Brain microvascular endothelial cell (primary cell): ENCODE results near the gene RALGPS1.

ENCODE experiments used
- DNase-seq: peaks from one replicate; pipeline ENCODE4 v3.0.0-alpha.2; 2020
- H3K27ac ChIP-seq: fragments of 250-450 bp; sonication (Bioruptor Pico); 2 replicates; pipeline ENCODE4 v1.5.1; 2020; ENCODE audit warnings: mild to moderate bottlenecking, moderate library complexity
- H3K27me3 ChIP-seq: fragments of 250-450 bp; sonication (Bioruptor Pico); replicated peaks from 2 replicates; pipeline ENCODE4 v1.5.1; 2020; ENCODE audit warnings: mild to moderate bottlenecking
- H3K36me3 ChIP-seq: fragments of 250-450 bp; sonication (Bioruptor Pico); replicated peaks from 2 replicates; pipeline ENCODE4 v1.5.1; 2020; ENCODE audit warnings: mild to moderate bottlenecking
- H3K4me3 ChIP-seq: 2 replicates; pipeline ENCODE4 v1.5.1; 2011; ENCODE audit warnings: low read depth, mild to moderate bottlenecking, control low read depth, low read length, moderate library complexity
- CTCF ChIP-seq: IDR thresholded peaks from 2 replicates; pipeline ENCODE4 v1.5.1; 2011; ENCODE audit warnings: low read depth, mild to moderate bottlenecking, moderate library complexity, low read length, control low read depth, inconsistent platforms; ENCODE audit errors: missing control alignments
- in situ Hi-C: cut with HindIII; loops from 2 replicates; pipeline ENCODE4 v1.10.0; 2017; ENCODE audit warnings: low sequenced_read_pairs, low pct_ligation_motif_present

The RALGPS1 gene

DNA sequence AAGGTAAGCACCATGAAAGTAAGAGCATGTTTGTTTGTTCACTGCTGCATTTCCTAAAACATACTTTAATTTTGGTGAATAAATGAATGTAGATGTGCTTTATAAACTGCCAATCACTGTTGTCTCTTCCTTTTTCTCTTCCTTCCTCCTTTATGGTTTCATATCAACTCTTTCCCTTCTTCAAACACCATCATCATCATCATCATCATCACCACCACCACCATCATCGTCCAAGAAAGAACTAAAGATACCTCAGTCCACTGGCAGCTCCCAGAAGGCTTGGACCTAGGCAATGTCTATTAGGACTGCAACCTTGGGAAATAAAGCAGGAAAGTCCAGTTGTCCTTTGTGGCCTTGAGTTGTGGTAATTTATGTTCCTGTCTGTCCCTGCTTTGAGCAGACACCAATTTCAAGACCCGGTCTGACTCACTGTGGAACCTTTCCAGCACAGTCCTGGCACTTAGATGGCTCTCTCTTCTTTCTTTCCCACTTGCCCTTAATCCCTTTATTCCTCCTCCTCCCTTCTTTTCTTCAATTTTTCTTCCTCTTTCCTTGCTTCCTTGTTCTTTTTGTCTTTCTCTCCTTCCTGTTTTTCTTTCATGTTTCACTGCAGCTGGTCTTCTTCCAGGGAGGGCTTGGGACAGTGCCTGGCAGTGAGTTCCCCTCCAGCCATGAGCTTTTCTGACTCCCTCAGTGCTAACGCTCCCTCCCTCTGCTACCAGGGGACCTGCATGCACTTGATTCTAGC is 108.5 kb downstream of the RALGPS1 start:
- Histone ChIP-seq H3K4me3 (no peak overlapping the region), H3K27ac (no peak overlapping the region), H3K27me3 (no peaks in the 10 kb centered on the region), H3K36me3 (no peaks in the 10 kb centered on the region)
- no peak for DNase-seq
- in situ Hi-C loops = no loop called here
- no peak for TF ChIP-seq CTCF

- Histone ChIP-seq H3K27me3 (no peaks in the 10 kb centered on the region), H3K36me3 (no peaks in the 10 kb centered on the region), H3K27ac (no peak overlapping the region), H3K4me3 (no peak overlapping the region)
- in situ Hi-C loops = no loop called here
- DNase-seq = no peak
- TF ChIP-seq CTCF = no peak
These were observed 110.5 kb downstream of the RALGPS1 start for GRCh38 chr9:127025042-127025441.

DNA sequence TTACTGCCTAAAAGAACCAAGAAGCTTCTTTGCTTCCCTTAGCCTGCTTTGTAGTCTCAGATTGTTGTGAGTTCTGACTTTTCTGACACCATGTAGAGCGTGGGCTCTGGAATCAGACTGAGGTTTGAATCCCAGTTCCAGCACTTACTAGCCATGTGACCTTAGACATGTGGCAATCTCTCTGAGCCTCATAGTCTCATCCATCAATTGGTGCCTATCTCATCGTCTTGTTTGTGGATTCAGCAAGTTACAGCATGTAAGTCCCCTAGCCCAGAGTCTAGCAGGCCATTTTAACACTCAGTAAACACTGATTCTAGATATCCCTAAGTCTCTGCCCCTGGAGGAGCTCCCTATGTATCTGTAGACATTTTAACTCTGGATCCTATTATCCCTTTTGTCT is 113.1 kb downstream of the RALGPS1 start:
- Histone ChIP-seq H3K4me3 (no peak overlapping the region), H3K36me3 (no peaks in the 10 kb centered on the region), H3K27ac (no peak overlapping the region), H3K27me3 (no peaks in the 10 kb centered on the region)
- in situ Hi-C loops = no loop called here
- DNase-seq = no peak
- TF ChIP-seq CTCF = no peak

DNA sequence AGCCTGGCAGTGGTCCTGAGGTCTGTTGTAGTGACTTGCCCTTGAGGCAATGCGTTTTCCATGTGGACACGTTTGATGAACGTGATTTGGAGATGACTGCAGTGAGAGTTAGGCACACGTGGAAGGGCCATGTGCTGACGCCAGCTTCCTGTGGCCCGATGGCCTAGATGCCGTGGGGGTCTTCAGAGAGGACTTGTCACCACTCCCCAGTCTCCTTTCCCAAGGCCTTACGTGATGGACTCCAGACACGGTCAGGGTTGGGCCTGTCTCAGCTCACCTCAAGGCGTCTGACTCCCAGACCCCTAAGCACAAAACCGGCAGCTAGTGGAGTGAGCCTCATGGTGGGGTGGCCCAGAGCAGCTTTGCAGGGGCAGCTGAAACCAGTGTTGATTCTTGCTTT is 115.0 kb downstream of the RALGPS1 start:
- TF ChIP-seq CTCF = no peak
- H3K4me3 ChIP-seq = no peak overlapping the region
- H3K27ac ChIP-seq = no peak overlapping the region
- in situ Hi-C loops = no loop called here
- DNase-seq = no peak
- H3K36me3 ChIP-seq = no peaks in the 10 kb centered on the region
- H3K27me3 ChIP-seq = no peaks in the 10 kb centered on the region

DNA sequence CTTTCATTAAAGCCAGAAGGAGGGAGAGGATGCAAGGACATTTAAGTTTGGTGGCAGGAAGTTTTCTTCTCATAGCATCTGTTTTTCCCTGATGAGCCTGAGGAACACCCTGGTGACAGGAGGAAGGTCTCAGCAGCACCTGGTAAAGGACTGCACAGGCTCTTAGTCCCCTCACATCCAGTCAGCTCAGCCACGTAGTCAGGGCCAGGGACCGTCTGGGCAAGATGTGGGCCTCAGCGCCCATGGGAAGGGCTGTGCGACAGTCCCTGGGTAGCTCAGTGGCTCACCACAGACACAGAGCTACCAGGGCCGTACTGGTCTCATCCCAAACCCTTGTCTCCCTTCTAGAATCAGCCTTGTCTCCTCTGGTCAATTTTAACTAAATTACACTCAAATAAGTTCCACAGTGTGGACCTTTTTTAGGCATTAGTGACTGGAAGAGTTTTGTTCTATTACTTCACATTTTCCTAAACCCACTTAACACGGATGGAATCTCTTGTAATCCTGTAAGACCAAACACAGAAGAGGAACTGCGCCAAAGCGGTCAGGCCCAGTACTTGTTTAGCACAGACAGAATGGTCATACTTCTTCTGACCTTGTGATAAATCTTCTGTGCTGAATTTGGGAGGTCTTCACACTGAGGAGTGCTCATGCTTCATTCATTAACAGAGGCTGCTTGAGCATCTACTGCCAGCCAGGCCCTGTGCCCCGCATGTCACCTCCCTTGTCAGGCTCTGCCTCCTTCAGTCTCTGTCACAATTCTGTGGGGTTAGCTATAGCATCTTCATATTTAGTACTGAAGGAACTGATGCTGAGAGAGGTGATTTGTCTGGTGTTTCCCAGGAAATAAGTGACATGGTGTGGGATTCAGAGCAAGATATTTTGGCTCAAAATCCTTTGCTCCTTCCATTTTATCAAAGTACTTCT is 116.5 kb downstream of the RALGPS1 start:
- no peak for TF ChIP-seq CTCF
- DNase-seq = no peak
- in situ Hi-C loops = no loop called here

More for the DNA sequence above, 116.5 kb downstream of the RALGPS1 start:
- no peak overlapping the region for H3K4me3 ChIP-seq
- H3K27me3 ChIP-seq = no peaks in the 10 kb centered on the region
- no peaks in the 10 kb centered on the region for H3K36me3 ChIP-seq
- no peak overlapping the region for H3K27ac ChIP-seq
